Measurements from ENCODE around the gene SPEF1.

DNA sequence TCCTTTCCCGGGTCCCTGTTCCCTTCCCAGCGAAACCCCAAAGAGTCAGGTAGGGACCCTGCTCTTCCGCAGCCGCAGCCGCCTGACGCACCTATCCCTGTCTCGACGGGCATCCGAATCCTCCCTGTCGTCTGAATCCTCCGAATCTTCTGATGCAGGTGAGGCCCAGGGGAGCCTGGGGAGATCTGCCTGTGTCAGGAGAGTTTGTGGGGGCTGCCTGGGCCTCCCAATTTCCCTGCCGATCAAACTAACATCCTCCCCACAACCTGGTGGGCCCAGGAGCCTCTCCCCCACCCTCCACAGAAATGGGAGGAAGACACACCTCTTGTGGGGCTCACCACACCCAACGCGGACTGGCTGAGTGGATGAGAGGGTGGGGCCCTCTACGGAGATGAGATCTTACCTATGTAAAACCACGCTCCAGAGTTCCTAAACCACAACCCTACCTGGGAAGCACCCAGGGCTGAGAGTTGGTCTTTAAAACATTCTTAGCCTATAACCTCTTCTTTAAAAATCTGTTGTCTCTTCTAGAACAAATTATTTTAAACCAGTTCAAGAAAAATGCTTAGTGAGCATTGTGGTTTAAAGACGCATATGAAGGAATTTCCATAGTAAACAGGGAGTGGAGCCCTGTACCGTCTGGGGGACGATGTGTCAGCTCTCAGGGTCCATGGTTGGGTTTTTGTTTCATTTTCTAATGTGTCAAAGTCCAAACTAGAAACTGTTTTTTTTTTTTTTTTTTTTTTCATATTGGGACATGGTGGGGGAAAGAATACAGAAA lies 16.5 kb upstream of the SPEF1 start:
- TF ChIP-seq, protein P1, sequence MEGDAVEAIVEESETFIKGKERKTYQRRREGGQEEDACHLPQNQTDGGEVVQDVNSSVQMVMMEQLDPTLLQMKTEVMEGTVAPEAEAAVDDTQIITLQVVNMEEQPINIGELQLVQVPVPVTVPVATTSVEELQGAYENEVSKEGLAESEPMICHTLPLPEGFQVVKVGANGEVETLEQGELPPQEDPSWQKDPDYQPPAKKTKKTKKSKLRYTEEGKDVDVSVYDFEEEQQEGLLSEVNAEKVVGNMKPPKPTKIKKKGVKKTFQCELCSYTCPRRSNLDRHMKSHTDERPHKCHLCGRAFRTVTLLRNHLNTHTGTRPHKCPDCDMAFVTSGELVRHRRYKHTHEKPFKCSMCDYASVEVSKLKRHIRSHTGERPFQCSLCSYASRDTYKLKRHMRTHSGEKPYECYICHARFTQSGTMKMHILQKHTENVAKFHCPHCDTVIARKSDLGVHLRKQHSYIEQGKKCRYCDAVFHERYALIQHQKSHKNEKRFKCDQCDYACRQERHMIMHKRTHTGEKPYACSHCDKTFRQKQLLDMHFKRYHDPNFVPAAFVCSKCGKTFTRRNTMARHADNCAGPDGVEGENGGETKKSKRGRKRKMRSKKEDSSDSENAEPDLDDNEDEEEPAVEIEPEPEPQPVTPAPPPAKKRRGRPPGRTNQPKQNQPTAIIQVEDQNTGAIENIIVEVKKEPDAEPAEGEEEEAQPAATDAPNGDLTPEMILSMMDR (IDR thresholded peaks at IDR 0.05), result no peak
- no peak for TF ChIP-seq POLR2A (IDR thresholded peaks at IDR 0.05)
